C4-2B (cell line): ENCODE data around the gene ANO3.

Source experiments
- ZFX ChIP-seq: fragments of 450-650 bp; IDR thresholded peaks from 2 replicates; pipeline ENCODE4 v1.6.1; 2017
- TF ChIP-seq, protein P1 (sequence below): fragments of 450-650 bp; conservative IDR thresholded peaks from 2 replicates; pipeline ENCODE4 v1.5.1; 2017; ENCODE audit warnings: mild to moderate bottlenecking

DNA sequence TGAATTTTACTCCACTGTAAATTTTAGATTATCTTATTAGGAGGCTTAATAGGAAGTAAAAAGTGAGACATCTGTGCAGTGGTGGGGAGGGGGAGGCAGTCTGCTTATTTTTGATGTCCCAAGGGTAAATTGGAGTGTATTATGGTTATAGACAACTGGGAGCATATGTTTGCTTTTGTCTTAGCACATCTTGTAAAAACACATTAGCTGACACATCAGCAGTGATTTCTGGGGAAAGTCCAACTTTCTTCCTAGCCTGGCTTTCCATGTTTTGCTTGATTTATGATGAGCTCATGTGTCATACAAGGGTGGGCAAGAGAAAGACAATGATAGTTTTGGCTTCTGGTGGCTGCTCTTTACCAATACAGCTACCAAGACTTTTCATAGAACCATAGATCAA is 4.0 kb downstream of the ANO3 start:
- TF ChIP-seq, protein P1, sequence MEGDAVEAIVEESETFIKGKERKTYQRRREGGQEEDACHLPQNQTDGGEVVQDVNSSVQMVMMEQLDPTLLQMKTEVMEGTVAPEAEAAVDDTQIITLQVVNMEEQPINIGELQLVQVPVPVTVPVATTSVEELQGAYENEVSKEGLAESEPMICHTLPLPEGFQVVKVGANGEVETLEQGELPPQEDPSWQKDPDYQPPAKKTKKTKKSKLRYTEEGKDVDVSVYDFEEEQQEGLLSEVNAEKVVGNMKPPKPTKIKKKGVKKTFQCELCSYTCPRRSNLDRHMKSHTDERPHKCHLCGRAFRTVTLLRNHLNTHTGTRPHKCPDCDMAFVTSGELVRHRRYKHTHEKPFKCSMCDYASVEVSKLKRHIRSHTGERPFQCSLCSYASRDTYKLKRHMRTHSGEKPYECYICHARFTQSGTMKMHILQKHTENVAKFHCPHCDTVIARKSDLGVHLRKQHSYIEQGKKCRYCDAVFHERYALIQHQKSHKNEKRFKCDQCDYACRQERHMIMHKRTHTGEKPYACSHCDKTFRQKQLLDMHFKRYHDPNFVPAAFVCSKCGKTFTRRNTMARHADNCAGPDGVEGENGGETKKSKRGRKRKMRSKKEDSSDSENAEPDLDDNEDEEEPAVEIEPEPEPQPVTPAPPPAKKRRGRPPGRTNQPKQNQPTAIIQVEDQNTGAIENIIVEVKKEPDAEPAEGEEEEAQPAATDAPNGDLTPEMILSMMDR: no peak
- no peak for TF ChIP-seq ZFX
